ENCODE results near the gene RNF26.

RNF26 gene

GRCh38 chr11:119324189-119324588 lies 10.1 kb upstream of the RNF26 start:
- TF ChIP-seq CTCF (IDR thresholded peaks at IDR 0.05; ENCODE audit: insufficient read depth, low read length, missing control alignments), result no peak
- ChIA-PET POLR2A (interaction anchor here (1.5 kb wide), 1 partner anchor 13 kb away, joined by 4 read pairs; no protein-coding TSS in a partner anchor), CTCF (interaction anchor here (0.6 to 9.8 kb wide), 57 partner anchors 12 to 261 kb away, joined by 3 to 342 read pairs (median 6); partner anchors contain the start of genes ABCG4, C1QTNF5, CBL and DPAGT1)
- no peak overlapping the region for H3K4me3 ChIP-seq (ENCODE audit: low read depth, low read length)
- DNase-seq (ENCODE audit: low read depth, low spot score), result no peak

GRCh38 chr11:119329320-119329719 lies 5.0 kb upstream of the RNF26 start:
- DNase-seq (ENCODE audit: low read depth, low spot score), result no peak
- TF ChIP-seq CTCF (IDR thresholded peaks at IDR 0.05; ENCODE audit: insufficient read depth, low read length, missing control alignments), result no peak
- H3K4me3 ChIP-seq (ENCODE audit: low read depth, low read length), result no peak overlapping the region
- ChIA-PET CTCF (interaction anchor here (9.8 kb wide), 1 partner anchor 7 kb away, joined by 342 read pairs; the partner anchor contains the start of genes C1QTNF5 and RNF26), POLR2A (no interaction called here)

GRCh38 chr11:119330237-119330636 lies 4.1 kb upstream of the RNF26 start:
- no peak for TF ChIP-seq CTCF (IDR thresholded peaks at IDR 0.05; ENCODE audit: insufficient read depth, low read length, missing control alignments)
- no peak overlapping the region for H3K4me3 ChIP-seq (ENCODE audit: low read depth, low read length)
- DNase-seq (ENCODE audit: low read depth, low spot score), result no peak
- ChIA-PET CTCF (interaction anchor here (9.8 to 12.3 kb wide), 2 partner anchors 5 to 6 kb away, joined by 342 read pairs; partner anchors contain the start of genes C1QTNF5 and RNF26), POLR2A (no interaction called here)

GRCh38 chr11:119332111-119332765 lies 2.1 kb upstream of the RNF26 start:
- no peak overlapping the region for H3K4me3 ChIP-seq (ENCODE audit: low read depth, low read length)
- ChIA-PET POLR2A (no interaction called here), CTCF (interaction anchor here (1.0 to 12.3 kb wide), 5 partner anchors 7 to 163 kb away, joined by 4 to 342 read pairs (median 6); partner anchors contain the start of genes C1QTNF5 and NLRX1)
- DNase-seq (ENCODE audit: low read depth, low spot score), result no peak
- no peak for TF ChIP-seq CTCF (IDR thresholded peaks at IDR 0.05; ENCODE audit: insufficient read depth, low read length, missing control alignments)

GRCh38 chr11:119335091-119335654 lies 846 bp downstream of the RNF26 start:
- peak overlapping the region; percentile 97 for H3K4me3 ChIP-seq (ENCODE audit: low read depth, low read length)
- no peak for DNase-seq (ENCODE audit: low read depth, low spot score)
- ChIA-PET POLR2A (no interaction called here), CTCF (interaction anchor here (0.6 to 12.3 kb wide), 2 partner anchors 10 to 21 kb away, joined by 3 to 342 read pairs; no protein-coding TSS in a partner anchor)
- TF ChIP-seq CTCF (IDR thresholded peaks at IDR 0.05; ENCODE audit: insufficient read depth, low read length, missing control alignments), result no peak

Measured in AG04449 (cell line).